Measurements from ENCODE around the gene GOLGA5.
"Not testable (repeated sequence)": the region's sequence is repeated elsewhere in the genome, so short reads cannot be mapped to it uniquely, and the experiment has no call there.

GOLGA5 gene, protein sequence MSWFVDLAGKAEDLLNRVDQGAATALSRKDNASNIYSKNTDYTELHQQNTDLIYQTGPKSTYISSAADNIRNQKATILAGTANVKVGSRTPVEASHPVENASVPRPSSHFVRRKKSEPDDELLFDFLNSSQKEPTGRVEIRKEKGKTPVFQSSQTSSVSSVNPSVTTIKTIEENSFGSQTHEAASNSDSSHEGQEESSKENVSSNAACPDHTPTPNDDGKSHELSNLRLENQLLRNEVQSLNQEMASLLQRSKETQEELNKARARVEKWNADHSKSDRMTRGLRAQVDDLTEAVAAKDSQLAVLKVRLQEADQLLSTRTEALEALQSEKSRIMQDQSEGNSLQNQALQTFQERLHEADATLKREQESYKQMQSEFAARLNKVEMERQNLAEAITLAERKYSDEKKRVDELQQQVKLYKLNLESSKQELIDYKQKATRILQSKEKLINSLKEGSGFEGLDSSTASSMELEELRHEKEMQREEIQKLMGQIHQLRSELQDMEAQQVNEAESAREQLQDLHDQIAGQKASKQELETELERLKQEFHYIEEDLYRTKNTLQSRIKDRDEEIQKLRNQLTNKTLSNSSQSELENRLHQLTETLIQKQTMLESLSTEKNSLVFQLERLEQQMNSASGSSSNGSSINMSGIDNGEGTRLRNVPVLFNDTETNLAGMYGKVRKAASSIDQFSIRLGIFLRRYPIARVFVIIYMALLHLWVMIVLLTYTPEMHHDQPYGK

DNA sequence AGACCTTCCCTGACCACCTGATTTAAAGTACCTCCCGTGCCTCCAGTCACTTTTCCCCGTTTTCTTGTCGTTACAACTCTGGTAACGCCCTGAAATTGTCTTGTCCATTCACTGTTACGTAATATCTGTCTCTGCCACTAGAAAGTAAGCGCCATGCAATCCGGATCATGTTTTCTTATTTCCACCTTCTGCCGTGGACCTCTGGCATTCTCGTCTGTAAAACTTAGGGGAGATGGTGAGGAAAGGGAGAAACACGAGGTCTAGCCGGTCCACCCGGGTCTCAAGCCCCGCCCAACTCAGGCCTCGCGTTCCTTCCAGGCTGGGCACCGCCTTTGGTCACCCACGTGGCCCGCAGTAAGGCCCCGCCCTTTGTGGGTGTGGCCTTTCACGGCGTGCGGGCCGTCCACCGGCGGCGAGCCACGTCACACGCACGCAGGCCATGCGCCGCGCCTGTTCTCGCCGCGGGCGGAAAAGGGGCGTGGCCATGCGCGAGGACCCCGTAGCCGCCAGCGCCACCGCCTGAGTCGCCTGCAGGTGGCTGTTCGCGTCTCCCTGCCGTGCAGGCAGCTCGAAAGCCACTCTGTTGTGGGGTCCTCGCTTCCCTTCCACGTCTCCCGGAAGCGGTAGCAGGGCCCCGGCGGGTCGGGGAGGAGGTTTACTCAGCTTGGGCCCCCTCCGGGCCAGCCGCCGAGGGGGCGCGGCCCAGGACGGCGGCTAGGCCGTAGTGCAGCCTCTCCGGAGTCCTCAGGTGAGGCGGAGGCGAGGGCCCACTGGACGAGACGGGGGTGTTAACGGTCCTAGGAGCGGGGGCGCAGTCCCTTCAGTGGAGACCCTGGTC, at the start of gene GOLGA5:
Gene GOLGA5, plus strand, starts transcription at position 597 of the 838 bp plus-strand sequence. CDS start 3,133 bp downstream, outside the sequence.
- peak; percentile 97 for DNase-seq (ENCODE audit: low read depth)

- DNase-seq (ENCODE audit: low read depth), result no peak
Measured at GRCh38 chr14:92747701-92748258, 46.3 kb upstream of the GOLGA5 start.

GRCh38 chr14:92748259-92749016, 45.7 kb upstream of the GOLGA5 start, which contains the start of gene LGMN:
TSS of gene LGMN (minus strand) at chr14:92748627. CDS start at chr14:92732786, 15,841 bp downstream.
- peak; percentile 60 for DNase-seq (ENCODE audit: low read depth)

- not testable (repeated sequence) for DNase-seq (ENCODE audit: low read depth)
Measured at GRCh38 chr14:92750222-92750728, 43.8 kb upstream of the GOLGA5 start.

- DNase-seq (ENCODE audit: low read depth), result no peak
Measured at GRCh38 chr14:92750994-92751400, 43.1 kb upstream of the GOLGA5 start.

GRCh38 chr14:92751819-92752218, 42.3 kb upstream of the GOLGA5 start:
- DNase-seq (ENCODE audit: low read depth), result no peak

DNA sequence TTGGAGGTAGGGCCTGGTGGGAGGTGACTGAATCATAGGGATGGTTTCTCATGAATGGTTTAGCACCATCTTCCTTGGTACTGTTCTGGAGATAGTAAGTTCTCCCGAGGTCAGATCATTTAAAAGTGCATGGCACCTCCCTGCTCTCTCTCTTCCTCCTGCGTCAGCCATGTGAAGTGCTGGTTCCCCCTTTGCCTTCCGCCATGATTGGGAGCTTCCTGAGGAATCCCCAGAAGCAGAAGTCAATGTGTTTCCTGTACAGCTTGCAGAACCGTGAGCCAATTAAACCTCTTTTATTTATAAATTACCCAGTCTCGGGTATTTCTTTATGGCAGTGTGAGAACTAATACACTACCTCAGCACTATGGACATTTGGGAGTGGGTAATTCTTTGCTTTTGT, 40.9 kb upstream of the GOLGA5 start:
- DNase-seq (ENCODE audit: low read depth), result no peak

DNA sequence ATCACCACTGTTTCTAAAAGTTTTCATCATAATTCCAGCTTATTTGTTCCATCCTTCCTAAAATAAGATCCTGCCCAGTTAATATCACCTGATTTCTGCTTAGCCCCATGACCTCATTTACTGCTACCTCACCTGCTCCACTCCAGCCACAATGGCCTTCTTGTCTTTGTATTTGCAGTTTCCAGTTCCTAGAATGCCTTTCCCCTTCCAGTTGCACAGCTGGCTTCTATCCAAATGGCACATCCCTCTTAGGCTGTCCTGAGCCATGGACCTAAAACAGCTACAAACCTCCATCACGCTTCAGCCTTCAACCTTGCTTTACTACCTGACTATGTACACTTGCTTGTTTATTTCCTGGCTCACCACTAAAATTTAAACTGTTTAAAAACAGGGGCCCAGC, 39.1 kb upstream of the GOLGA5 start:
- no peak for DNase-seq (ENCODE audit: low read depth)

DNA sequence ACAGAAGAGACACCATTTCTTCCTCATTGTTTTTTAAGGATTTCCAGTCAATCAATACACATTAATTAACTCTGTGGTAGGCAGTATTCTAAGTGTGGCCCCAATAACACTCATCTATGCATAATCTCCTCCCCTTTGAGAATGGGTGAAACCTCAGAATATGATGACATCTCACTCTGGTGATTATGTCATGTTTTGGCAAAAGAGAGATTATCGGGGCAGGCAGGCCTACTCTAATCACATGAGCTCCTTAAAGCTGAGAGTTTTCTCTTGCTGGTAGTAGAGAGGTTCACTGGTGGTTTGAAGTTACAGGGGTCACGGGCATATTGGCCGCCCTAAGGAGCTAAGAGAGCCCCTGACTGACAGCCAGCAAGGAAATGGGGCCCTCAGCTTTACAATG, 38.6 kb upstream of the GOLGA5 start:
- no peak for DNase-seq (ENCODE audit: low read depth)

- no peak for DNase-seq (ENCODE audit: low read depth)
Measured at GRCh38 chr14:92756446-92756845, 37.7 kb upstream of the GOLGA5 start.

- no peak for DNase-seq (ENCODE audit: low read depth)
Measured at GRCh38 chr14:92759300-92759678, 34.8 kb upstream of the GOLGA5 start.

GRCh38 chr14:92759679-92760523, 34.2 kb upstream of the GOLGA5 start:
- no peak for DNase-seq (ENCODE audit: low read depth)

- DNase-seq (ENCODE audit: low read depth), result no peak
Measured at GRCh38 chr14:92760524-92760805, 33.6 kb upstream of the GOLGA5 start.

GRCh38 chr14:92763666-92764631, 30.2 kb upstream of the GOLGA5 start:
- not testable (repeated sequence) for DNase-seq (ENCODE audit: low read depth)

DNA sequence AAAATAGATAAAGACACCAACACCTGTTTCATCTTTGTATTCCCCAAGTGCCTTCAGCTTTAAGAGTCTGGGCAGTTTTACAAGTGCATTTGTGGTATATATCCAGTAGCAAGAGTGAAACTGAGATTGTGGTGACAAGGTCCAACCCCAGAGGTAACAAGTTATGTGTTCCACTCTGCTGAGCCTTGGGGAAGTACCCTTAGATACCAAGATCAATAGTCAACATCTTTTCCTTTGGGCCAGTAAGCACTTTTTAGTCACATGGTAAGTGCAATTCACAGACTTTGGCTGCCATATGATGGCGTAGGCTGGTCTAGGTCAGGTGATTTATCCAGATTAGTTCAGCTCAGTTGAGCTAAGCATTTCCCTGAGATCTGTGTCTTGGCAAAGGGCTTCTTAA, 25.9 kb upstream of the GOLGA5 start:
- DNase-seq (ENCODE audit: low read depth), result not testable (repeated sequence)

GRCh38 chr14:92768795-92769194, 25.3 kb upstream of the GOLGA5 start:
- no peak for DNase-seq (ENCODE audit: low read depth)

DNA sequence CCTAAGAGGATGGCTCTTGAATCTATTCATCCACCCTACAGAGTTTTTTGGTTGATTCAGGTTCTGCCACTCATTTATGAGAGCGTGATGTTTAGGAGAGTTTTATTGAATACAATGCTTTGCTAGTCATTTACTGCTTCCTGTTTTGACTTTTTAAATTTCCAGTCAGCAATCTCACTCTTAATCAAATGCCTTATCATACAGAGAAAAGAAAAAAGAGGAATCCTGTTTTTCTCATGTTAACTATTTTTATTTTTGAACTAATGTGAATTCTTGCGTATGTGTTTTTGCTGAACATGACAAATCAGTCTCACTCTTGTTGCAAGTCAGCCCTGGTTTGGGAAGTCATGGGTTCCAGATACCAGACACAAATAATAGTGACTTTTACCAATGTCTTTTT, 23.6 kb upstream of the GOLGA5 start:
- no peak for DNase-seq (ENCODE audit: low read depth)

DNA sequence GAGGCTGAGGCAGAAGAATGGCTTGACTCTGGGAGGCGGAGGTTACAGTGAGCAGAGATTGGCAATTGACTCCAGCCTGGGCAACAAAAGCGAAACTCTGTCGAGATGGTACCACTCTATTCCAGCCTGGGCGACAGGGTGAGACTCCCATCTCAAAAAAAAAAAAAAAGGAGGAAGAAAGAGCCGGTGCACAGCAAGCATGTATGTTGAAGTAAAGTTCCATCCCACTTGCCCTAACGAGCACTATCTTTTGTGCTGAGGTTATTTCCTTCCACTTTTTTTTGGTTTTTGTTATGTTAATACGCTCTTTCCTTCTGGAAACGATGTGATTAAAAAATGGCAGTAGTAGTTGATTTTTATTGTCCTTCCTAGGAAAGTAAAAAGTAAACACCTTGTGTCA, 19.5 kb upstream of the GOLGA5 start:
- no peak for DNase-seq (ENCODE audit: low read depth)

- not testable (repeated sequence) for DNase-seq (ENCODE audit: low read depth)
Measured at GRCh38 chr14:92775292-92775691, 18.8 kb upstream of the GOLGA5 start.

Data from activated T-helper 9 cell treated with anti-CD3 and anti-CD28 coated beads, Interleukin-2, amount 50 U/mL, for 16 hours (primary cell).